GM23338 (cell line): Measurements from ENCODE around the gene SRCIN1. TPM values are rescaled to one million over a fixed set of nuclear protein-coding genes. Genes with fewer than 3 reads are reported as not detected.

Experiments
- ATAC-seq: fragments of 200-7000 bp; cut with Tn5 transposase; 3 replicates; pipeline ENCODE4 v1.9.1; 2020
- DNase-seq: peaks from one replicate; pipeline ENCODE4 v3.0.0-alpha.2; 2015; ENCODE audit warnings: low spot score
- H2AFZ ChIP-seq: fragments of 200-600 bp; sonication (generic); 2 replicates; pipeline ENCODE4 v1.8.0; 2016; ENCODE audit warnings: antibody characterized with exemption, mild to moderate bottlenecking, moderate library complexity
- H3F3A ChIP-seq: fragments of 200-600 bp; sonication (generic); replicated peaks from 2 replicates; pipeline ENCODE4 v1.8.0; 2017; ENCODE audit warnings: antibody characterized with exemption, mixed run types, low read depth
- H3K27ac ChIP-seq: fragments of 200-600 bp; sonication (generic); 2 replicates; pipeline ENCODE4 v1.6.1; 2016; ENCODE audit warnings: low read depth
- H3K27me3 ChIP-seq: fragments of 200-600 bp; sonication (generic); 2 replicates; pipeline ENCODE4 v1.8.0; 2016; ENCODE audit warnings: mild to moderate bottlenecking, mixed run types, moderate library complexity; ENCODE audit not compliant: insufficient read depth
- H3K36me3 ChIP-seq: fragments of 200-600 bp; sonication (generic); 2 replicates; pipeline ENCODE4 v1.8.0; 2016; ENCODE audit warnings: mild to moderate bottlenecking; ENCODE audit not compliant: insufficient read depth
- H3K4me1 ChIP-seq: fragments of 200-600 bp; sonication (generic); 2 replicates; pipeline ENCODE4 v1.8.0; 2016; ENCODE audit warnings: mild to moderate bottlenecking, moderate library complexity; ENCODE audit not compliant: insufficient read depth
- H3K4me2 ChIP-seq: fragments of 200-600 bp; sonication (generic); 2 replicates; pipeline ENCODE4 v1.7.1; 2017; ENCODE audit warnings: mixed run types
- H3K4me3 ChIP-seq: fragments of 200-600 bp; sonication (generic); 2 replicates; pipeline ENCODE4 v1.6.1; 2016; ENCODE audit warnings: mixed run types
- H3K79me2 ChIP-seq: fragments of 200-600 bp; sonication (generic); replicated peaks from 2 replicates; pipeline ENCODE4 v1.8.0; 2017; ENCODE audit warnings: mild to moderate bottlenecking; ENCODE audit not compliant: insufficient read depth
- H3K9me2 ChIP-seq: fragments of 200-600 bp; sonication (generic); 2 replicates; pipeline ENCODE4 v1.8.0; 2017; ENCODE audit not compliant: insufficient read depth
- H4K20me1 ChIP-seq: fragments of 200-600 bp; sonication (generic); replicated peaks from 2 replicates; pipeline ENCODE4 v1.8.0; 2017; ENCODE audit warnings: mild to moderate bottlenecking; ENCODE audit not compliant: insufficient read depth
- H3K27ac Mint-ChIP-seq: 2 replicates; pipeline ENCODE4 v1.8.0; 2020; ENCODE audit warnings: inconsistent platforms, mild to moderate bottlenecking, moderate library complexity, mixed read lengths
- H3K27me3 Mint-ChIP-seq: 3 replicates; pipeline ENCODE4 v1.8.0; 2022; ENCODE audit warnings: low read depth, mild to moderate bottlenecking, moderate library complexity, mixed read lengths, inconsistent platforms; ENCODE audit not compliant: insufficient read depth, poor library complexity
- H3K36me3 Mint-ChIP-seq: 3 replicates; pipeline ENCODE4 v1.8.0; 2021; ENCODE audit warnings: low read depth, mild to moderate bottlenecking, inconsistent platforms, moderate library complexity, mixed read lengths
- H3K4me1 Mint-ChIP-seq: 3 replicates; pipeline ENCODE4 v1.8.0; 2020; ENCODE audit warnings: mild to moderate bottlenecking, inconsistent platforms, mixed read lengths
- H3K4me3 Mint-ChIP-seq: 3 replicates; pipeline ENCODE4 v1.8.0; 2021; ENCODE audit warnings: moderate library complexity, mild to moderate bottlenecking, inconsistent platforms, mixed read lengths
- H3K9me3 Mint-ChIP-seq: 3 replicates; pipeline ENCODE4 v1.8.0; 2020; ENCODE audit warnings: moderate library complexity, mild to moderate bottlenecking, inconsistent platforms, mixed read lengths
- CREB1 ChIP-seq: fragments of 250-450 bp; sonication (Bioruptor Pico); IDR thresholded peaks from 2 replicates; pipeline ENCODE4 v1.5.0; 2020; ENCODE audit warnings: low read depth, mild to moderate bottlenecking, moderate library complexity
- EZH2 ChIP-seq: fragments of 200-600 bp; sonication (generic); IDR thresholded peaks from one replicate; pipeline ENCODE4 v1.8.0; 2017; ENCODE audit warnings: antibody characterized with exemption, mild to moderate bottlenecking, low read depth; ENCODE audit not compliant: unreplicated experiment
- EZH2phosphoT487 ChIP-seq: fragments of 200-600 bp; sonication (generic); IDR thresholded peaks from one replicate; pipeline ENCODE4 v1.8.1; 2018; ENCODE audit warnings: antibody characterized with exemption; ENCODE audit not compliant: unreplicated experiment
- JUNB ChIP-seq: IDR thresholded peaks from one replicate; pipeline ENCODE4 v1.6.1; 2016; ENCODE audit warnings: antibody characterized with exemption; ENCODE audit not compliant: unreplicated experiment
- POLR2AphosphoS5 ChIP-seq: IDR thresholded peaks from 2 replicates; pipeline ENCODE4 v1.6.1; 2016; ENCODE audit warnings: antibody characterized with exemption, low read depth
- STAT1 ChIP-seq: IDR thresholded peaks from one replicate; pipeline ENCODE4 v1.6.1; 2016; ENCODE audit warnings: antibody characterized with exemption; ENCODE audit not compliant: unreplicated experiment
- ZNF114 ChIP-seq: fragments of 250-450 bp; sonication (Bioruptor Pico); IDR thresholded peaks from 2 replicates; pipeline ENCODE4 v1.5.0; 2020; ENCODE audit warnings: mild to moderate bottlenecking, moderate library complexity
- ZNF331 ChIP-seq: fragments of 250-450 bp; sonication (Bioruptor Pico); IDR thresholded peaks from 2 replicates; pipeline ENCODE4 v1.5.0; 2020; ENCODE audit warnings: low read depth, mild to moderate bottlenecking, moderate library complexity
- polyA plus RNA-seq: library from polyadenylated mRNA; unstranded; fragments of >200 nt; fragmentation: Nextera tagmentation; extraction: Ambion mirVana; gene quantifications from 2 replicates; pipeline ENCODE4 v1.2.1, GENCODE V29; 2016
- total RNA-seq: library from RNA; depleted of rRNA; stranded (reverse); fragments of >200 nt; shearing (Covaris generic); gene quantifications from 2 replicates; pipeline ENCODE4 v1.2.3, GENCODE V29; 2014
- TF ChIP-seq, protein P1 (sequence below): fragments of 250-450 bp; sonication (Bioruptor Pico); IDR thresholded peaks from 2 replicates; pipeline ENCODE4 v1.5.0; 2020; ENCODE audit warnings: mild to moderate bottlenecking, moderate library complexity
- TF ChIP-seq, protein P2 (sequence below): IDR thresholded peaks from 2 replicates; pipeline ENCODE4 v1.6.1; 2016; ENCODE audit warnings: antibody characterized with exemption

The SRCIN1 gene
- total and polyA plus RNA-seq, 2 experiments from 2014 or later = 0.87 to 2.2 TPM

DNA sequence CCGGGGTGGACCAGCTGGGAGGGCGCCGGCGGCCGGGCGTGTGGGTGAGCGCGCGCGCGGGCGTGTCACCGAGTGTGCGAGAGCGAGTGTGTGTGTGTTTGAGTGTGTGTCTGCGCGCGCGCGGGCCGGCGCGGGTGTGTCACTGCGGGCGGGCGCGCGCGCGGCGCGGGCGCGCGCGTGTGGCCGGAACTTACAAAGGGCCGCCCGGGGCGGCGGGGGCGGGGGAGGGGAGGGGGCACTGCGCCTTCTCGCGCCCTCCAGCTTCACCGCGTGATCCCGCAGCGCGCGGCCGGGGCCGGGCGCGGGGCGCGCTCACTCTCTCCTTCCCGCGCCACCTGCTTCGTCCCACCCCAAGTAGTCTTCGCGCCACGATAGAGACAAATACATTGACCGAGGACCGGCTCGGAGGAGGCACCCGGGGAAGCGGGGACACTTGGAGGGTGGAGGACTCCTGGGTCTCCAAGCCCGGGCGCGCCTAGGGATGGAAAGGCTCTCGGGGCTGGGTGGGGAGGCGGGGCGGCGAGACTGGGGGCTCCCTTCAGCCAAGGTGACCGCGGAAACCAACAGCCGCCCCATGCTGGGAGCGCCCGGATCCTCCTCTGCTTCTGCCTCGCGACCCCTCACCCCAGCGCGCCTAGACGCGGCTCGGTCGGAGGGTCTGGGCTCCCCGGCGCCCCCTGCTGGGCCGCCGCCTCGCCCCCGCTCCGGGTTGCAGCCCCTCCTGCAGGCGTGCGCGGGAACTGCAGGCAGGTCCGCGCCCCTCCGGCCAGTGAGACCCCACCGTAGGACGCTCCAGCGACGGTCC lies at the start of gene SRCIN1 (continued):
- TF ChIP-seq, protein P1, sequence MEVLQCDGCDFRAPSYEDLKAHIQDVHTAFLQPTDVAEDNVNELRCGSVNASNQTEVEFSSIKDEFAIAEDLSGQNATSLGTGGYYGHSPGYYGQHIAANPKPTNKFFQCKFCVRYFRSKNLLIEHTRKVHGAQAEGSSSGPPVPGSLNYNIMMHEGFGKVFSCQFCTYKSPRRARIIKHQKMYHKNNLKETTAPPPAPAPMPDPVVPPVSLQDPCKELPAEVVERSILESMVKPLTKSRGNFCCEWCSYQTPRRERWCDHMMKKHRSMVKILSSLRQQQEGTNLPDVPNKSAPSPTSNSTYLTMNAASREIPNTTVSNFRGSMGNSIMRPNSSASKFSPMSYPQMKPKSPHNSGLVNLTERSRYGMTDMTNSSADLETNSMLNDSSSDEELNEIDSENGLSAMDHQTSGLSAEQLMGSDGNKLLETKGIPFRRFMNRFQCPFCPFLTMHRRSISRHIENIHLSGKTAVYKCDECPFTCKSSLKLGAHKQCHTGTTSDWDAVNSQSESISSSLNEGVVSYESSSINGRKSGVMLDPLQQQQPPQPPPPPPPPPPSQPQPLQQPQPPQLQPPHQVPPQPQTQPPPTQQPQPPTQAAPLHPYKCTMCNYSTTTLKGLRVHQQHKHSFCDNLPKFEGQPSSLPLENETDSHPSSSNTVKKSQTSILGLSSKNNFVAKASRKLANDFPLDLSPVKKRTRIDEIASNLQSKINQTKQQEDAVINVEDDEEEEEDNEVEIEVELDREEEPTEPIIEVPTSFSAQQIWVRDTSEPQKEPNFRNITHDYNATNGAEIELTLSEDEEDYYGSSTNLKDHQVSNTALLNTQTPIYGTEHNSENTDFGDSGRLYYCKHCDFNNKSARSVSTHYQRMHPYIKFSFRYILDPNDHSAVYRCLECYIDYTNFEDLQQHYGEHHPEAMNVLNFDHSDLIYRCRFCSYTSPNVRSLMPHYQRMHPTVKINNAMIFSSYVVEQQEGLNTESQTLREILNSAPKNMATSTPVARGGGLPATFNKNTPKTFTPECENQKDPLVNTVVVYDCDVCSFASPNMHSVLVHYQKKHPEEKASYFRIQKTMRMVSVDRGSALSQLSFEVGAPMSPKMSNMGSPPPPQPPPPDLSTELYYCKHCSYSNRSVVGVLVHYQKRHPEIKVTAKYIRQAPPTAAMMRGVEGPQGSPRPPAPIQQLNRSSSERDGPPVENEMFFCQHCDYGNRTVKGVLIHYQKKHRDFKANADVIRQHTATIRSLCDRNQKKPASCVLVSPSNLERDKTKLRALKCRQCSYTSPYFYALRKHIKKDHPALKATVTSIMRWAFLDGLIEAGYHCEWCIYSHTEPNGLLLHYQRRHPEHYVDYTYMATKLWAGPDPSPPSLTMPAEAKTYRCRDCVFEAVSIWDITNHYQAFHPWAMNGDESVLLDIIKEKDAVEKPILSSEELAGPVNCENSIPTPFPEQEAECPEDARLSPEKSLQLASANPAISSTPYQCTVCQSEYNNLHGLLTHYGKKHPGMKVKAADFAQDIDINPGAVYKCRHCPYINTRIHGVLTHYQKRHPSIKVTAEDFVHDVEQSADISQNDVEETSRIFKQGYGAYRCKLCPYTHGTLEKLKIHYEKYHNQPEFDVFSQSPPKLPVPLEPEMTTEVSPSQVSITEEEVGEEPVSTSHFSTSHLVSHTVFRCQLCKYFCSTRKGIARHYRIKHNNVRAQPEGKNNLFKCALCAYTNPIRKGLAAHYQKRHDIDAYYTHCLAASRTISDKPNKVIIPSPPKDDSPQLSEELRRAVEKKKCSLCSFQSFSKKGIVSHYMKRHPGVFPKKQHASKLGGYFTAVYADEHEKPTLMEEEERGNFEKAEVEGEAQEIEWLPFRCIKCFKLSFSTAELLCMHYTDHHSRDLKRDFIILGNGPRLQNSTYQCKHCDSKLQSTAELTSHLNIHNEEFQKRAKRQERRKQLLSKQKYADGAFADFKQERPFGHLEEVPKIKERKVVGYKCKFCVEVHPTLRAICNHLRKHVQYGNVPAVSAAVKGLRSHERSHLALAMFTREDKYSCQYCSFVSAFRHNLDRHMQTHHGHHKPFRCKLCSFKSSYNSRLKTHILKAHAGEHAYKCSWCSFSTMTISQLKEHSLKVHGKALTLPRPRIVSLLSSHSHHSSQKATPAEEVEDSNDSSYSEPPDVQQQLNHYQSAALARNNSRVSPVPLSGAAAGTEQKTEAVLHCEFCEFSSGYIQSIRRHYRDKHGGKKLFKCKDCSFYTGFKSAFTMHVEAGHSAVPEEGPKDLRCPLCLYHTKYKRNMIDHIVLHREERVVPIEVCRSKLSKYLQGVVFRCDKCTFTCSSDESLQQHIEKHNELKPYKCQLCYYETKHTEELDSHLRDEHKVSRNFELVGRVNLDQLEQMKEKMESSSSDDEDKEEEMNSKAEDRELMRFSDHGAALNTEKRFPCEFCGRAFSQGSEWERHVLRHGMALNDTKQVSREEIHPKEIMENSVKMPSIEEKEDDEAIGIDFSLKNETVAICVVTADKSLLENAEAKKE = no peak
- TF ChIP-seq STAT1 (no peak), JUNB (no peak), EZH2phosphoT487 (no peak), POLR2AphosphoS5 (no peak)

DNA sequence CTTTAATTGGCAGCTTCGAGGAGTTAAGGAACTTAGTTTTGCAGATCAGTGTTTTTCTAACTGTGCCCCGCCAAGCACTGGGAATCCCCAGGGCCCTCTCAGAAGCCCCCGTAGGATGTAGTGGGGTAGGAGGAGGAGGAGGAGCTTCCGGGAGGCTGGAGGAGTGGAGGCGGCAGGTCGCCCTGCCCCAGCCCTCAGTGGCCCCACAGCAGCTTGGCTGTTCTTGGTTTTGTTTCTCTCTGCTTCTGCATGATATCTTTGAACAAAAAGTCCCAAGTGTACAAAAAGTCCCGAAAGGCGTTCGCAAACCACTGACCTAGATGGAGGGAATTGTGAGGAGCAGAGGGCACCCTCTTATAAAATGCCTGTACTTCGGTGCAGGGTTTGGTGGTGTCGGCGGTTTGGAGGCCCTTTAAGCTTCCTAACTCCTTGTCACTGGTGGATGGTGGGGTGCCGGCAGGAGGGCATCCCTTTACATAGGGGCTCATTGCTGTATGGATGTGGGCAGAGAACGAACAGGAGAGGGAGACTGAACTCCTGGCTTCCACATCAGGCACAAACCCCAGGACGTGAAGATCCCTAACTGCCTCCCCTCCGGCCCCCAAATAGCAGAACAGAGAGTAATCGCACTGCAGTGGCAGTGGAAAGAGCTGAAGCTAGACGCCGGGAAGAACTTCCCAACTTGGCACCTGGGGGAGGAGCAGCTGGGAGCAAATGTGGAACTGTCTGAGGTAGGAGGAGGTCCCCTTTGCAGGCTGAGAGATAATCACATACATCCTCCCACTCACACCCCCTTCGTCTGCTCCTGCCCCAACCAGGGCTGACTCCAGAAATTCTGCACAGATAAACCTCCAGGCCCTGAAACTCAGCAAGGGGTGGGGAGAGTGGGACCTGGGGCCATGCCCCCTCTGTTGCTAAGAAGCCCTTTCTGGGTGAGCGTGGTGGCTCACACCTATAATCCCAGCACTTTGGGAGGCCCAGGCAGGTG lies 49.0 kb upstream of the SRCIN1 start:
- Histone ChIP-seq H3K27ac (no peak overlapping the region), H3K4me3 (no peak overlapping the region), H3K27me3 (no peaks in the 10 kb centered on the region), H3F3A (0 out of 2 replicates have a peak, but pooled peaks cover 3% of the 10 kb centered on the region), H3K79me2 (no peaks in the 10 kb centered on the region), H4K20me1 (no peaks in the 10 kb centered on the region), H3K9me2 (no peaks in the 10 kb centered on the region), H3K4me2 (no peak overlapping the region), H3K4me1 (peaks cover 10% of the 10 kb centered on the region), H2AFZ (peak overlapping the region; percentile 91), H3K36me3 (no peaks in the 10 kb centered on the region)
- DNase-seq (peak; percentile 14), ATAC-seq (peak; percentile 69)
- no peak overlapping the region for H3K4me3 Mint-ChIP-seq
- no peak overlapping the region for H3K27ac Mint-ChIP-seq
- peaks cover 24% of the 10 kb centered on the region for H3K4me1 Mint-ChIP-seq
- H3K27me3 Mint-ChIP-seq = peaks cover 8% of the 10 kb centered on the region
- no peaks in the 10 kb centered on the region; the same call in 2 of the 3 replicates for H3K9me3 Mint-ChIP-seq
- H3K36me3 Mint-ChIP-seq = no peaks in the 10 kb centered on the region
- no peak for TF ChIP-seq CREB1
- TF ChIP-seq, protein P2, sequence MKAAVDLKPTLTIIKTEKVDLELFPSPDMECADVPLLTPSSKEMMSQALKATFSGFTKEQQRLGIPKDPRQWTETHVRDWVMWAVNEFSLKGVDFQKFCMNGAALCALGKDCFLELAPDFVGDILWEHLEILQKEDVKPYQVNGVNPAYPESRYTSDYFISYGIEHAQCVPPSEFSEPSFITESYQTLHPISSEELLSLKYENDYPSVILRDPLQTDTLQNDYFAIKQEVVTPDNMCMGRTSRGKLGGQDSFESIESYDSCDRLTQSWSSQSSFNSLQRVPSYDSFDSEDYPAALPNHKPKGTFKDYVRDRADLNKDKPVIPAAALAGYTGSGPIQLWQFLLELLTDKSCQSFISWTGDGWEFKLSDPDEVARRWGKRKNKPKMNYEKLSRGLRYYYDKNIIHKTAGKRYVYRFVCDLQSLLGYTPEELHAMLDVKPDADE = no peak
- no peak for TF ChIP-seq JUNB
- TF ChIP-seq STAT1 = no peak
- TF ChIP-seq ZNF114 = no peak
- no peak for TF ChIP-seq ZNF331 (CRISPR knock-in tag)
- TF ChIP-seq EZH2 = no peak
